DOHH2 (cell line): ENCODE data around the gene PPP3CA.

Experiments
- CTCF ChIP-seq: fragments of 200-600 bp; sonication (generic); IDR thresholded peaks from one replicate; pipeline ENCODE4 v1.5.1; 2014; ENCODE audit warnings: antibody characterized with exemption, mild to moderate bottlenecking, low read depth, low read length; ENCODE audit not compliant: poor library complexity, severe bottlenecking
- EZH2phosphoT487 ChIP-seq: fragments of 200-600 bp; sonication (generic); IDR thresholded peaks from 2 replicates; pipeline ENCODE4 v1.6.1; 2017; ENCODE audit warnings: borderline replicate concordance, mild to moderate bottlenecking, antibody characterized with exemption, low read length, moderate library complexity, mixed read lengths

GRCh38 chr4:101086801-101087586 is 260.3 kb downstream of the PPP3CA start:
- TF ChIP-seq CTCF (no peak), EZH2phosphoT487 (no peak)
